GM12801 (cell line): Measurements from ENCODE around the gene NOTCH1.

Source experiments
- TF ChIP-seq, protein P1 (sequence below): IDR thresholded peaks from one replicate; pipeline ENCODE4 v1.5.1; 2011; ENCODE audit warnings: control low read depth; ENCODE audit not compliant: insufficient read length; ENCODE audit errors: extremely low read depth

NOTCH1 gene

DNA sequence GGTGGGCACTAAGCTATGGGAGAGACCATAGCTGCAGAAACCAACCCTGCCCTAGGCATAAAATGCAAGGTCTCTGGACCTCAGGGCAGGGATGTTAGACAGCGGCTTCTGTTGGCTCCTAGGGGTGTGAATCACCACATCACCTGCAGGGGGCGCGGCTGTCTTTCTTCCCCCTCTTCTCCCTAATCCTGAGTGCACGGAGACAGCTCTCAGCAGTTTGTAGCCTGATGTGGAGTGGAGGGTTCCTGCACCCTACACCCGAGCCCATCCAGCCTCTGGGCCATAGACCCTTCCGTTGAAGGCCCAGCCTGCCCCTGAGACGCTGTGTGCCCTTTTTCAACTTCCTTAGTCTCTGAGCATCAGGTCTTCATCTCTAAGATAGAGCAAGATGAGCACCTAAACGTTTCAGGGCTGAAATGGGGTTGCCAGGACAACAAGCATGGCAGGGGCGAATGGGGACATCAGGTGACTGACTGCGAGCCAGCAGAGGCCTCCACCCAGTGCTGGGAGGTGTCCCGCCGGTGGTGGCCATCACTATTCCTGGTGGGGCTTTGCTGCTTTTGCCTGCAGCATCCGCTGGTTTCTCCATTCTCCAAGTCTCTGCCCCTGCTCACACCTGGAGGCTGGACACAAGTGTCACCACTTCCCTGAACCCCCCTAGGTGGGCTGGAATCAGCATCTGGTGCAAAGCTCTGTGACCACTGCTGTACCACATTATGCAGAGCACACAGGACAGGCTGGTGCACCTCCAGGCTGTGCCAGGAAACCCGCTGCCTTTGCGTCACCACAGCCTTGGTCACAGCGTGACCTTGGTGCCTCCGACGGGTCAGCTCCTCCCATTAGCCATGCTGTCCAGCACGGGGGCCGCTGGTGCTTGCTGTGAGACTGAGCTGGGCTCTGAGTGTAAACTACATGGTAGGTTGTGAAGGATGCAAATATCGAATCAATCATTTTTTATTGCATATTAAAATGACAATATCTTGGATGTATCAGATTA is 60.5 kb downstream of the NOTCH1 start:
- TF ChIP-seq, protein P1, sequence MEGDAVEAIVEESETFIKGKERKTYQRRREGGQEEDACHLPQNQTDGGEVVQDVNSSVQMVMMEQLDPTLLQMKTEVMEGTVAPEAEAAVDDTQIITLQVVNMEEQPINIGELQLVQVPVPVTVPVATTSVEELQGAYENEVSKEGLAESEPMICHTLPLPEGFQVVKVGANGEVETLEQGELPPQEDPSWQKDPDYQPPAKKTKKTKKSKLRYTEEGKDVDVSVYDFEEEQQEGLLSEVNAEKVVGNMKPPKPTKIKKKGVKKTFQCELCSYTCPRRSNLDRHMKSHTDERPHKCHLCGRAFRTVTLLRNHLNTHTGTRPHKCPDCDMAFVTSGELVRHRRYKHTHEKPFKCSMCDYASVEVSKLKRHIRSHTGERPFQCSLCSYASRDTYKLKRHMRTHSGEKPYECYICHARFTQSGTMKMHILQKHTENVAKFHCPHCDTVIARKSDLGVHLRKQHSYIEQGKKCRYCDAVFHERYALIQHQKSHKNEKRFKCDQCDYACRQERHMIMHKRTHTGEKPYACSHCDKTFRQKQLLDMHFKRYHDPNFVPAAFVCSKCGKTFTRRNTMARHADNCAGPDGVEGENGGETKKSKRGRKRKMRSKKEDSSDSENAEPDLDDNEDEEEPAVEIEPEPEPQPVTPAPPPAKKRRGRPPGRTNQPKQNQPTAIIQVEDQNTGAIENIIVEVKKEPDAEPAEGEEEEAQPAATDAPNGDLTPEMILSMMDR = peak; percentile 40

DNA sequence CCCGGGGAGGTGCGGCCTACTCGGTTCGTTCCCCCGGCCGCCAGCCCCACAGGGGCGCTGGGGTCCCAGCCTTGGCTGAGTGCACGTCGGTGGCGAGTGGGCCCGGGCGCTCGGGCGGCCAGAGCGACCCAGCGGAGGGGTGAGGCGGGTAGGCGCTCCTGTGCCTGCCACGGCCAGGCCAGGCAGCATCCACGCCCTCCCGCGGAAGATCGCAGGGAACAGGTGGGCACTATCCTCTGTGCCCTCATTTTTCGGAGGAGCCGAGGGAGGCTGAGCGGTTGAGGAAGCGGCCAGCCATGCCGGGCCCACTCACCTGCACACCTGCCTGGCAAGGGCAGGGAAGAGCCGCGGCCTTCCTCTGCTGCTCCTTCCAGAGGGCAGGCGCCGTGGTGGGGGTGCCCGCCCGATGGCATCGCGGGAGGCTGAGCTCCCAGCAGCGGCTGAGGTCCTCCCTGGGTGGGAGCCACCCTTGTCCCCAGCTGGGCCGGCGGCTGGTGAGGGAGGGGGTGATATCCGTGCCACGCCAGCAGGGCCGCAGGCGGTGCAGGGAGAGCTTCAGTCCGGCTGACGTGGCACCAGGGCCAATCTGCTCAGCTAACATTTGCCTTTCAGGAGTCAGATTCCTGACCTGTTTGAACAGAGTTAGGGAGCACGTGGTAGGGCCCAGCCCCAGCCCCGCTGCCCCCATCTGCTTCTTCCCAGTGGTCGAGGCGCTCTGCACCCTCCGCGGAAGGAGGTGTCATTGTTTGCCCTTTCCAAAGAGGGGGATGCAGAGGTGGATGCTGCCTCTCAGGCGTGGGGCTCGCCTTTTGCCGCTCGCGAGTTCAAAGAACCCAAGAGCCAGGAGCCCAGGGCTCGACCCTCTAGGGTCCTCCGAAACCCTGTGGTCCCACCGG is 61.4 kb downstream of the NOTCH1 start:
- TF ChIP-seq, protein P1 = no peak

DNA sequence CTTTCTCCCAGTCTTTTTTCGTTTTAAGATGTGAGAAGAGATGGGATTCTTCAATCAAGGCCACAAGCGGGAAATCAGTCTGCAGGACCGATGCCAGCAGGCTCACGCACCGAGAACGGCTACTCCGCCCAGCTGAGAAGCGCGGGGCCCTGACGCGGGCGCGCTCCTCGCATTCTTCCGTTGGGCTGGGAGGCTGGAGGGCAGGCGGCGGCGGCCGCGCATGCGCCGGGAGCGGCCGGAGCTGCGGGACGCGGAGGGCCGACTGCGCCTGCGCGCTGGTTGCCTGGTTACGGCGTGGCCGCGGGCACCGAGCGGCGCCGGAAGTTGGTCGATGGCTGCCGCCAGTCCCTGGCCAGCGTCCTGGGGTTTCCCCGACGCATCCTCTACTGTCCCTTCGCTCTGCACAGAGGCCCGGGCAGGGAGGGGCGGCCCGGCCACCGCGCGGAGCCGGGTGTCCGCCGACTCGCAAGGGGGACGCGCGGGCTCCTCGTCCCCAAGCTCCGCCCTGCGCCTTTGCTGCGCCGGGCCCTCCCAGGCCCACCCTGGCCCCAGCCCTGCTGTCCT is 62.2 kb downstream of the NOTCH1 start:
- TF ChIP-seq, protein P1 = no peak

DNA sequence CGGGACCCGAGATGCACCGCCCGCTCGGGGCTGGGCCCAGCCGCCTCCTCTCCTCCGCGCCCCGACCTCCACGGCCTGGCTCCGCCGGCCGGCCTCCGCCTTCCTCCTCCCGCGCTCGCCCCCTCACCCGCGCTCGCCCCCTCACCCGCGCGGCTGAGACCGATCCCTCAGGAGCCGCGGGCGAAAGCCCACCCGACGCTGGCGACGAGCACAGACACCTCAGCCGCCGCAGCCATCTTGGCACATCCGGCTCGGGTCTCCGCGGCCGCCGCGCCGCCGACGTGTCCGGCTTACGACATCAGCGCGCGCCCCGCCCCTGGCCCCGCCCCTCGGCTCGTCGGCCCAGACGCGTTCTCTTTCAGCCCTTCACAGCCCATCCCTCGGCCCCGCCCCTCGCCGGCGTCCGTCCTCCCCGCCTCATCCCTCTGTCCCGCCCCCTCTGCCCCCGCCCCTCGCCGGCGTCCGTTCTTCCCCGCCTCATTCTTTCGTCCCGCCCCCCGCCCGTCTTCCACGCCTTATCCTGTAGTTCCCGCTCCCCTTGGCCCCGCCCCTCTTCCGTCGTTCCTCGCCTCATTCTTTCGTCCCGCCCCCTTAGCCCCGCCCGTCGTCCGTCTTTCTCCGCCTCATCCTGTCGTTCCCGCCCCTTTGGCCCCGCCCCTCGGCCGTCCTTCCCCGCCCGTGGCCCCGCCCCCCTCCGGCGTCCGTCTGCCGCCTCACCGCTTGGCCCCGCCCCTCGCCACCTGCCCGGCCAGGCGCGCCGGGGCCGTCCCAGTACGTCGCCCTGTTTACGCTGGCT is 62.9 kb downstream of the NOTCH1 start, which contains the start of gene SEC16A:
TSS of gene SEC16A (minus strand) at position 248 of the 796 bp plus-strand sequence. CDS start 5,425 bp downstream, outside the sequence.
- TF ChIP-seq, protein P1 = no peak

DNA sequence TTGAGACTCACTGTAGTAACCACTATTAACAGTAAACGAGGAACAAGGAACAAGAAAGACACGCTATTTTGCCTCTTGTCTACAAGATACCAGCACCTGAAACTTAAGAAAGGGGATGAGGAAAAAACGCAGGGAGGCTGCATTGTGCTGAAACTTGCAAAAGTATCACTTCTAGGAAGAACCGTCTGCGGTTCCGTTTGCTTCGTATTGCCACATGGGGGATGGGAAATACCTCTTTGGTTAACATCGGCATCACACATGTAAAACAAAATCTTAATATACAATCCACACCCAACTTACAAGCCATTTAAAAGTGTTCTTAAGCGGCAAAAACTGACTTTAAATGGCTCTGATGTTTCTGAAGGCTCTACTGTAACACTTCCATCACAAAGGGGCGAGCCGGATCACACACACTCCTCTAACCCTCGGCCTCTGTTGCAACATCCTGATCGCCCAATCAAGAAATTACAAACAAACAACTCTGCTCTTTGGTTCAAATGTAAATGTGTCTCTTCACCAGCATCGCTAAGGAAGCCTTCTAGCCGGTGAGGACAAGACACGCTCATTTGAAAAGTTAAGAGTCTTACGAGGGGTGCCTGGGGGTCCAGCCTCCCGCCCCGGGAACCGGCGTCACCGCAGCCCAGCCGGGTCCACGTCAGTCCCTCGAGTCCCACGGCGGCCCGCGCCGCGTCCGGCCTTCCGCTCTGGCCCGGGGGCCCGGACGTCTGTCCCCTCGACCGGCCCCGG is 63.6 kb downstream of the NOTCH1 start:
- TF ChIP-seq, protein P1 = no peak

DNA sequence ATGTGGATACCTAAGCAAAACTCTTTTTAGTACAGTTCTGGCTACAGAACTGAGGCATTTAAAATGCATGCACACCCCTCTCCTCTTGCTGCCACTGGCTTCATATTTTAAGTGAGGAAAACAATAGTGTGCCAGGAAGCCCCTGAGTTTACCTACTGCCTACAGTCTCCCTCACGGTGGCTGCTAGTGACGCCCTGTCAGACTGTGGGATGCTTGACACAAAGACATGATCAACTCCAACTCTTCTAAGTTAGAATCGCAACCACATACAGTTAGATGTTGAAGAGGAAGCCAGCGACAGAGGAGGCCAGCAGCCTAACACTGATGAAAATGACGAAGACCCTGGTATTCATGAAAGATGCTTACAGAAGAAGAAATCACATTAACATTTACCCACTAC is 64.3 kb downstream of the NOTCH1 start:
- TF ChIP-seq, protein P1 = no peak
